Measurements from ENCODE around the gene KCTD3. TPM values are rescaled to one million over a fixed set of nuclear protein-coding genes. Genes with fewer than 3 reads are reported as not detected.

KCTD3 gene
- total and polyA plus RNA-seq, 2 donors: 14.7 to 28.9 TPM

DNA sequence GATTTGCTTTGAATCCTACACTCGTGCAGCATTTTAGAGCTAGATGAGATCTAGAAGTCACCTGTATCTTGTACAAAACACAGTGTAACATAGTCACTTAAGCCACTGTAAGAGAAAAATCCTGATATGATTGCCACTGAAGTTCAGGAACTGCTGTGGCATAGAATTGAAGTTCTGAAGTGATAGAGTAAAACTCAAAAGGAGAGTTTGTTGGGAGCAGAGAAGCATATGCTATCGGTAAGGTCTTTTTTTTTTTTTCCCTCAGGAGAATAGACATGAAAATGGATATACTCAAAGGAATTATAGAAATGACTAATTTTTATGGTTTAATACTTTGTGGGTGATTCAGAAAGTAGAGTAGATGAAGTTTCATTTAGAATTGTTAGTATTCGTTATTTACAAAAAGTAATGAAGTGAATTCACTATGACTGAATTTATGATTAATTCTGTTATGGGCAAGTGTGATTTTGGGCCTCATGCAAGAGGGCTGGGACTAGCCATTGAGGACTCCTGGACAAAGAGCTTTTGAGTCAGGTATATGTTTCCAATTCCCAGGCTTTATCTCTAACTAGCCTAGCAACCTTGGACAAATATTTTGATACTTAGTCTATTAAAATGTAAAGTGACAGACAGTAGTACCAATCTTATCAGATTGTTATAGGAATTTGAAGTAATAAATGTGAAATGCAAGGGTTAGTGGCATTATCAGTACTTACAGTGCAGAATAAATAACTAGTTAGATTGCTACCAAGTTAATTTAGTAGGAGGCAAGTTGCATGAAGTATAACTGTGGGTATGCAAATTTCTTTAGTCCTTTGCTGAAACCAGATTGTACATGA is 3.1 kb downstream of the KCTD3 start:
- Histone ChIP-seq H3K27ac (ENCODE audit: low read depth in 1 of 2, low read length in 1 of 2) (no peak overlapping the region), H3K36me3 (ENCODE audit: control insufficient read depth in 2 of 2, insufficient read depth in 2 of 2, low read length in 1 of 2) (no peaks in the 10 kb centered on the region), H3K9me3 (ENCODE audit: control insufficient read depth in 2 of 2, insufficient read depth in 1 of 2, low read length in 1 of 2) (no peaks in the 10 kb centered on the region), H3K27me3 (ENCODE audit: control insufficient read depth in 2 of 2, insufficient read depth in 1 of 2, low read length in 1 of 2) (peaks cover 0 to 3% of the 10 kb centered on the region in 2 donors), H3K4me3 (ENCODE audit: low read length in 2 of 2) (no peak overlapping the region), H3K4me1 (ENCODE audit: control insufficient read depth in 2 of 2, insufficient read depth in 2 of 2, low read length in 2 of 2) (peaks cover 0 to 6% of the 10 kb centered on the region in 2 donors)
- no peak for DNase-seq (ENCODE audit: low read depth in 6 of 9, low spot score in 9 of 9)
- 93% methylated on average over 3 of the region's 3 CpGs for WGBS

DNA sequence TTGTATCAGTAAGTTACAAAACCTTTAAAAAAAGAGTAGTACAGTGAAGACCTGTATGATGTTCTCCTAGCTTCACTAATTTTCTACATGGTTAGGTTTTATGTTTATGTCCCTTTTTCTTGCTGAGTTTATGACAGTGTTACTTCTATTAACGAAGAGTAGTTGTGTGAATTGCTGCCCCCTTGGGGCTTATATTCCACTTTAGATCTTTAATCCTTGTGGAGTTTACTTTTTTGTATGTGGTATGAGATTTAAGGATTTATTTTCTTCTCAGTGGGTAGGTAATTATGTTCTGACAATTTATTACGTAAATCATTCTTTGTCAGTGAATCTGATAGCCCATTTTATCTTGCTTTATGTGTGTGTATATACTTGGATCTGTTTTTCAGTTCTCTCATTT is 14.8 kb downstream of the KCTD3 start:
- no peaks in the 10 kb centered on the region for H3K4me1 ChIP-seq (ENCODE audit: control insufficient read depth in 2 of 2, insufficient read depth in 2 of 2, low read length in 2 of 2)
- DNase-seq (ENCODE audit: low read depth in 6 of 9, low spot score in 9 of 9): no peak
- H3K27me3 ChIP-seq (ENCODE audit: control insufficient read depth in 2 of 2, insufficient read depth in 1 of 2, low read length in 1 of 2): no peaks in the 10 kb centered on the region
- H3K9me3 ChIP-seq (ENCODE audit: control insufficient read depth in 2 of 2, insufficient read depth in 1 of 2, low read length in 1 of 2): no peaks in the 10 kb centered on the region
- H3K4me3 ChIP-seq (ENCODE audit: low read length in 2 of 2): no peak overlapping the region
- H3K27ac ChIP-seq (ENCODE audit: low read depth in 1 of 2, low read length in 1 of 2): no peak overlapping the region
- H3K36me3 ChIP-seq (ENCODE audit: control insufficient read depth in 2 of 2, insufficient read depth in 2 of 2, low read length in 1 of 2): peaks cover 0 to 10% of the 10 kb centered on the region in 2 donors
- WGBS: 98% methylated on average over 2 of the region's 2 CpGs

DNA sequence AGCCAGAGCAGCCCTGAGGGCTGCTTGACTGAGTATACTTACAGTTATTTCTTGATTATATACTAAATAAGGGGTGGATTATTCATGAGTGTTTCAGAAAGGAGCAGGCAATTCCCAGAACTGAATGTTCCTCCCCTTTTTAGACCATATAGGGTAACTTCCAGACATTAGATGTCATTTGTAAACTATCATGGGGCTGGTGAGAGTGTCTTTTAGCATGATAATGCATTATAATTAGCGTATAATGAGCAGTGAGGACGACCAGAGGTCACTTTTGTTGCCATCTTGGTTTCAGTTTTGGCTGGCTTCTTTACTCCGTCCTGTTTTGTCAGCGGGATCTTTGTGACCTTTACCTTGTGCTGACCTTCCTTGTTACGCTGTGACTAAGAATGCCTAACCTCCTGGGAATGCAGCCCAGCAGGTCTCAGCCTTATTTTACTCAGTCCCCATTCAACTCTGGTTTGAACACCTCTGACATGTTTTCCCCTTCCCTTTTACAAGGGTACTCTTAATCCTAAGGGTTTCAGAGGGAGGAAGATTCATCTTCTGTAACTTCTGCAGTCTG is 16.2 kb downstream of the KCTD3 start:
- Histone ChIP-seq H3K36me3 (ENCODE audit: control insufficient read depth in 2 of 2, insufficient read depth in 2 of 2, low read length in 1 of 2) (peaks cover 0 to 7% of the 10 kb centered on the region in 2 donors), H3K27ac (ENCODE audit: low read depth in 1 of 2, low read length in 1 of 2) (no peak overlapping the region), H3K4me3 (ENCODE audit: low read length in 2 of 2) (no peak overlapping the region), H3K27me3 (ENCODE audit: control insufficient read depth in 2 of 2, insufficient read depth in 1 of 2, low read length in 1 of 2) (no peaks in the 10 kb centered on the region), H3K4me1 (ENCODE audit: control insufficient read depth in 2 of 2, insufficient read depth in 2 of 2, low read length in 2 of 2) (no peaks in the 10 kb centered on the region), H3K9me3 (ENCODE audit: control insufficient read depth in 2 of 2, insufficient read depth in 1 of 2, low read length in 1 of 2) (no peaks in the 10 kb centered on the region)
- DNase-seq (ENCODE audit: low read depth in 6 of 9, low spot score in 9 of 9): no peak
- 96% methylated on average over 5 of the region's 5 CpGs for WGBS

DNA sequence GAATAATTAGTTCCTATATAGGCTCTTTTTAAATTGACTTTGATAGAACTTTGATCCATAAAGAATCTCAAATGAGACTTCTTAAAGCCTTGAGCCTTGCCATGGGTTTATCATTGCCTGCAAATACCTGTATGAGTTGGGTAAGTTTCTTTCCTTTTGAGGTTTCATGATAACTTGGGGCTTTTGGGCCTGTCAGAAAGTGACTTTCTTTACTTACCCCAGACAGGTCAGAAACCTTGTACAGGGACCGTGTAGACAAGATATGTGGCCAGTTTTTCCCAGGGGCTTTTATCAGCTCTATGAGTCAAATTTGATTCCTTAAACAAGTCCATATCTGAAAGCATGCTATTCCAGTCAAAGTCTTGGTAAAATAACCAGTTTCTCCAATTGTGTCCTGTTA is 17.3 kb downstream of the KCTD3 start:
- Histone ChIP-seq H3K27me3 (ENCODE audit: control insufficient read depth in 2 of 2, insufficient read depth in 1 of 2, low read length in 1 of 2) (no peaks in the 10 kb centered on the region), H3K27ac (ENCODE audit: low read depth in 1 of 2, low read length in 1 of 2) (no peak overlapping the region), H3K36me3 (ENCODE audit: control insufficient read depth in 2 of 2, insufficient read depth in 2 of 2, low read length in 1 of 2) (peaks cover 0 to 3% of the 10 kb centered on the region in 2 donors), H3K4me1 (ENCODE audit: control insufficient read depth in 2 of 2, insufficient read depth in 2 of 2, low read length in 2 of 2) (no peaks in the 10 kb centered on the region), H3K9me3 (ENCODE audit: control insufficient read depth in 2 of 2, insufficient read depth in 1 of 2, low read length in 1 of 2) (no peaks in the 10 kb centered on the region), H3K4me3 (ENCODE audit: low read length in 2 of 2) (no peak overlapping the region)
- 93% methylated on average over 1 of the region's 1 CpG for WGBS
- DNase-seq (ENCODE audit: low read depth in 6 of 9, low spot score in 9 of 9): no peak

DNA sequence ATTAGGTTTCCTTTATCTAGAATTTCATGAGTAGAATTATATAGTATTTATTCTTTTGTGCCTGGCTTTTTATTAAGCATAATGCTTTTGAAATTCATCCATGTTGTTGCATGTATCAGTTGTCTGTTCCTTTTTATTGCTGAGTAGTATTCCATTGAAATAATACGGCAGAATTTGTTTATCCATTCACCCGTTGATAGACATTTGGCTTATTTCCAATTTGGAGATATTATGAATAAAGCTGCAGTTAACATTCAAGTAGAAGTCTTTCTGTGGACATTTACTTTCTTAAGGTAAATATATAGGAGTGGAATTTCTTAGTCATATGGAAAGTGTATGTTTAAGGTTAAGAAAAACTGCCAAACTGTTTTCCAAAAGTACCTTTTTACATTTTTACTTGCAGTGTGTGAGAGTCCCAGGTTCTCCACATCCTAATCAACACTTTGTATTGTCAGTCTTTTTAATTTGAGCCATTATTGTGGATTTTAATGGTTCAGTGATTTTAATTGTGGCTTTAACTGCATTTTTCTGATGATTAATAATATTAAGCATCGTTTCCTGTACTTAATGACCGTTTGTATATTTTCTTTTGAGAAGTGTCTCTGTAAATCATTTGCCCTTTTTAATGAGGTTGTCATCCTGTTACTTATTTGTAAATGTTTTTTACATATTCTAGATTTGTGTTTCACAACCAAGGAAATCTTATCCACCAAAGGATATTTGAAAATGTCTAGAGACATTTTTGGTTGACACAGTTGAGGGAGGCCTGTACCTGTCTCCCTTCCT is 22.7 kb downstream of the KCTD3 start:
- Histone ChIP-seq H3K27me3 (ENCODE audit: control insufficient read depth in 2 of 2, insufficient read depth in 1 of 2, low read length in 1 of 2) (no peaks in the 10 kb centered on the region), H3K9me3 (ENCODE audit: control insufficient read depth in 2 of 2, insufficient read depth in 1 of 2, low read length in 1 of 2) (no peaks in the 10 kb centered on the region), H3K4me1 (ENCODE audit: control insufficient read depth in 2 of 2, insufficient read depth in 2 of 2, low read length in 2 of 2) (no peaks in the 10 kb centered on the region), H3K36me3 (ENCODE audit: control insufficient read depth in 2 of 2, insufficient read depth in 2 of 2, low read length in 1 of 2) (no peaks in the 10 kb centered on the region), H3K4me3 (ENCODE audit: low read length in 2 of 2) (no peak overlapping the region), H3K27ac (ENCODE audit: low read depth in 1 of 2, low read length in 1 of 2) (no peak overlapping the region)
- 97% methylated on average over 4 of the region's 4 CpGs for WGBS
- DNase-seq (ENCODE audit: low read depth in 6 of 9, low spot score in 9 of 9): no peak

DNA sequence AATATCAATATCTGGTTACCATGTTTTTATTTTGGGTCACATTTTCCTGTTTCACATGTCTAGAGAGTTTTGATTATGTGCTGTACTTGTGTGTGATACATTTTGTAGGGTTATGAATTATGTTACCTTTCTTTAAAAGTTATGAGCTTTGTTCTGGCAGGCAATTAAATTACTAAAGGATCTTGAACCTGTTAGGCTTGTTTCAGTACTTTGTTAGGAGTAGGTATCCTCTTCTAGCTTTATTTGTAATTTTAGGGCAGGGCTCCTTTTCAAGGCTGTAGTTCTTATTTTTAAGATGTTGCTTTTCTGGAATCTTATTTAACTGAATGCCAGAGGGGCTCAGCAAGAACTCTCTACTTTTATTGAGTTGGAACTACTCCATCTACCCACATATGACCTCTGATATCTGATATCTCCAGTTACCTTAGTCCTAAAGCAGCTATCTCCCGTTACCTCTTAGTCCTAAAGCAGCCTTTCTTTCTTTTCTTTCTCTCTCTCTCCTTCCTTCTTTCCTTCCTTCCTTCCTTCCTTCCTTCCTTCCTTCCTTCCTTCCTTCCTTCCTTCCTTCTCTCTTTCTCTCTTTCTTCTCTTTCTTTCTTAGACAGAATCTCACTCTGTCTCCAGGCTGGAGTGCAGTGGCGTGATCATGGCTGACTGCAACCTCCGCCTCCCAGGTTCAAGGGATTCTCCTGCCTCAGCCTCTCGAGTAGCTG is 23.8 kb downstream of the KCTD3 start:
- Histone ChIP-seq H3K4me1 (ENCODE audit: control insufficient read depth in 2 of 2, insufficient read depth in 2 of 2, low read length in 2 of 2) (no peaks in the 10 kb centered on the region), H3K36me3 (ENCODE audit: control insufficient read depth in 2 of 2, insufficient read depth in 2 of 2, low read length in 1 of 2) (no peaks in the 10 kb centered on the region), H3K27me3 (ENCODE audit: control insufficient read depth in 2 of 2, insufficient read depth in 1 of 2, low read length in 1 of 2) (no peaks in the 10 kb centered on the region), H3K27ac (ENCODE audit: low read depth in 1 of 2, low read length in 1 of 2) (no peak overlapping the region), H3K9me3 (ENCODE audit: control insufficient read depth in 2 of 2, insufficient read depth in 1 of 2, low read length in 1 of 2) (no peaks in the 10 kb centered on the region), H3K4me3 (ENCODE audit: low read length in 2 of 2) (no peak overlapping the region)
- 97% methylated on average over 4 of the region's 4 CpGs for WGBS
- no peak for DNase-seq (ENCODE audit: low read depth in 6 of 9, low spot score in 9 of 9)

DNA sequence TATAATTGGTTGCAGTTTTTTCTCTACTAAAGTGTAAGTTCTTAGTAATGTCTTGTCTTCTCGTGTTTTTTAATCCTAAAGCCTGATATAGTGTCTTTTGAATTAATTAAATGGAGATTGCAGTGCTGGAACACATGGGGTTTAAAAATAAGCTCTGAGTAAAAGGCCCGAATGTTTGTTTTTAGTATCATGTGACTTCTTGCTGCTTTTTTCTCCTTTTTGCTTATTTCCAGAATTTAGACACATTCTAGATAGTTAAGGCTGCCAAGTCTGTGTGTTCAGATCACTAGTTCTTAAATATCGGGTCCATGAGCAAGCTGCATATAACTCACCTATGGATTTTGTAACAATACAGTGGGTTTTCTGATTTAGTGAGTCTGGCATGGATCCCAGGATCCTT is 27.5 kb downstream of the KCTD3 start:
- H3K27me3 ChIP-seq (ENCODE audit: control insufficient read depth in 2 of 2, insufficient read depth in 1 of 2, low read length in 1 of 2): no peaks in the 10 kb centered on the region
- no peaks in the 10 kb centered on the region for H3K9me3 ChIP-seq (ENCODE audit: control insufficient read depth in 2 of 2, insufficient read depth in 1 of 2, low read length in 1 of 2)
- H3K27ac ChIP-seq (ENCODE audit: low read depth in 1 of 2, low read length in 1 of 2): no peak overlapping the region
- H3K4me3 ChIP-seq (ENCODE audit: low read length in 2 of 2): no peak overlapping the region
- no peak for DNase-seq (ENCODE audit: low read depth in 6 of 9, low spot score in 9 of 9)
- peaks cover 0 to 2% of the 10 kb centered on the region in 2 donors for H3K36me3 ChIP-seq (ENCODE audit: control insufficient read depth in 2 of 2, insufficient read depth in 2 of 2, low read length in 1 of 2)
- WGBS: 92% methylated on average over 3 of the region's 3 CpGs
- H3K4me1 ChIP-seq (ENCODE audit: control insufficient read depth in 2 of 2, insufficient read depth in 2 of 2, low read length in 2 of 2): no peaks in the 10 kb centered on the region

DNA sequence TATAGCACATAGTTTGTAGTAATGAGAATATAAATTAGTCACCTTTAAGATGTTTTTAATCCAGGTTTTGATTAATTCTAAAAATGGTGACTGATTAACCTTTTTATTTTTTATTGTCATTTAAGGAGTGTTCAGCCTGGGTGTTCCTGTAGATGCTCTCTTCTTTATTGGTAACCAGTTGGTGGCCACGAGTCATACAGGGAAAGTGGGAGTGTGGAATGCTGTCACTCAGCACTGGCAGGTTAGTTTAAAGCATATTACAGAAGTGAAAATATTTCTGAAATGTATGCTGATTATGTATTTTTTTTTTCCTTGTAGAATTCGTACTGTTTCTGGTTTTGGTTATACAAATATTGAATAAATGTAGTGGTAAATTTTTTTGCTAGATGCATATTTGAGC is 28.1 kb downstream of the KCTD3 start:
- 97% methylated on average over 2 of the region's 2 CpGs for WGBS
- H3K4me3 ChIP-seq (ENCODE audit: low read length in 2 of 2): no peak overlapping the region
- no peaks in the 10 kb centered on the region for H3K27me3 ChIP-seq (ENCODE audit: control insufficient read depth in 2 of 2, insufficient read depth in 1 of 2, low read length in 1 of 2)
- no peak for DNase-seq (ENCODE audit: low read depth in 6 of 9, low spot score in 9 of 9)
- H3K9me3 ChIP-seq (ENCODE audit: control insufficient read depth in 2 of 2, insufficient read depth in 1 of 2, low read length in 1 of 2): no peaks in the 10 kb centered on the region
- no peaks in the 10 kb centered on the region for H3K4me1 ChIP-seq (ENCODE audit: control insufficient read depth in 2 of 2, insufficient read depth in 2 of 2, low read length in 2 of 2)
- peaks cover 0 to 2% of the 10 kb centered on the region in 2 donors for H3K36me3 ChIP-seq (ENCODE audit: control insufficient read depth in 2 of 2, insufficient read depth in 2 of 2, low read length in 1 of 2)
- no peak overlapping the region for H3K27ac ChIP-seq (ENCODE audit: low read depth in 1 of 2, low read length in 1 of 2)
